ENCODE data around the gene DNAH10.
A peak's percentile ranks its signal among the peaks of the same experiment; 100 is the strongest.

DNA sequence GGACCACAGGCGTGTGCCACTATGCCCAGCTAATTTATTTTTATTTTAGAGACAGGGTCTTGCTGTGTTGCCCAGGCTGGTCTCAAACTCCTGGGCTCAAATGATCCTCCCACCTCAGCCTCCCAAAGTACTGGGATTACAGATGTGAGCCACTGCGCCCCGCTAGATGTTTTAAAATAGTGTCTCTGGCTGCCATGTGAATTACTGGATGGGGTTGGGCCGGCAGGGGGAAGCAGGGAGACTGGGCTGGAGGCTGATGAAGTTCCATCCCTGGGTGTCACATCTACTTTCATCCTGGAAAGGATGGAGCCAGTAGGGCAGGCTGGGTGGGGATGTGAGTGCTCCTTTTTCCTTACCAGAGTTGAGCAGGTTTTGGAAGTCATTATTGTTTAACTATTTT is 46.1 kb downstream of the DNAH10 start:
- TF ChIP-seq, protein P1, sequence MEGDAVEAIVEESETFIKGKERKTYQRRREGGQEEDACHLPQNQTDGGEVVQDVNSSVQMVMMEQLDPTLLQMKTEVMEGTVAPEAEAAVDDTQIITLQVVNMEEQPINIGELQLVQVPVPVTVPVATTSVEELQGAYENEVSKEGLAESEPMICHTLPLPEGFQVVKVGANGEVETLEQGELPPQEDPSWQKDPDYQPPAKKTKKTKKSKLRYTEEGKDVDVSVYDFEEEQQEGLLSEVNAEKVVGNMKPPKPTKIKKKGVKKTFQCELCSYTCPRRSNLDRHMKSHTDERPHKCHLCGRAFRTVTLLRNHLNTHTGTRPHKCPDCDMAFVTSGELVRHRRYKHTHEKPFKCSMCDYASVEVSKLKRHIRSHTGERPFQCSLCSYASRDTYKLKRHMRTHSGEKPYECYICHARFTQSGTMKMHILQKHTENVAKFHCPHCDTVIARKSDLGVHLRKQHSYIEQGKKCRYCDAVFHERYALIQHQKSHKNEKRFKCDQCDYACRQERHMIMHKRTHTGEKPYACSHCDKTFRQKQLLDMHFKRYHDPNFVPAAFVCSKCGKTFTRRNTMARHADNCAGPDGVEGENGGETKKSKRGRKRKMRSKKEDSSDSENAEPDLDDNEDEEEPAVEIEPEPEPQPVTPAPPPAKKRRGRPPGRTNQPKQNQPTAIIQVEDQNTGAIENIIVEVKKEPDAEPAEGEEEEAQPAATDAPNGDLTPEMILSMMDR (conservative IDR thresholded peaks at IDR 0.05) = peak; percentile 28
- no peak for TF ChIP-seq ZFX (IDR thresholded peaks at IDR 0.05)

Data from C4-2B (cell line).